CD8-positive, alpha-beta memory T cell (primary cell): ENCODE measurements around the gene UGT2B17. TPM values are rescaled to one million over a fixed set of nuclear protein-coding genes. Genes with fewer than 3 reads are reported as not detected.
"Not testable (repeated sequence)": the region's sequence is repeated elsewhere in the genome, so short reads cannot be mapped to it uniquely, and the experiment has no call there.

Experiments
- CTCF ChIA-PET: fragments of 350-600 bp; sonication (Branson Sonifier 250); formaldehyde crosslinking; loops from one replicate; lab custom pipeline; 2021; ENCODE audit warnings: antibody characterized with exemption; lab: Charles Lee
- POLR2A ChIA-PET: fragments of 350-600 bp; sonication (Branson Sonifier 250); formaldehyde crosslinking; loops from one replicate; lab custom pipeline; 2021; ENCODE audit warnings: antibody characterized with exemption; lab: Charles Lee
- DNase-seq, 5 donors: peaks; one replicate each; pipeline versions ENCODE4 v3.0.0 to v3.0.0-alpha.2; 2020 to 2022; ENCODE audit warnings: mixed read lengths in 1 of 5
- H3K27ac ChIP-seq: one replicate; pipeline ENCODE4 v1.7.0; 2013; ENCODE audit warnings: low read depth, mild to moderate bottlenecking, low read length, moderate library complexity
- H3K27me3 ChIP-seq: 2 replicates; pipeline ENCODE4 v1.7.0; 2013; ENCODE audit warnings: low read length, mild to moderate bottlenecking; ENCODE audit not compliant: insufficient read depth, poor library complexity, severe bottlenecking
- H3K36me3 ChIP-seq: 2 replicates; pipeline ENCODE4 v1.7.0; 2013; ENCODE audit warnings: mild to moderate bottlenecking, low read length, moderate library complexity; ENCODE audit not compliant: insufficient read depth
- H3K4me1 ChIP-seq: 2 replicates; pipeline ENCODE4 v1.7.0; 2013; ENCODE audit warnings: mild to moderate bottlenecking, low read length, moderate library complexity; ENCODE audit not compliant: insufficient read depth
- H3K4me3 ChIP-seq: 2 replicates; pipeline ENCODE4 v1.7.0; 2013; ENCODE audit warnings: mild to moderate bottlenecking, low read length
- H3K9me3 ChIP-seq: 2 replicates; pipeline ENCODE4 v1.7.0; 2013; ENCODE audit warnings: mild to moderate bottlenecking, low read length
- H3K27ac Mint-ChIP-seq, 8 donors: one replicate each; pipeline ENCODE4 v1.8.0; 2020 to 2021; ENCODE audit warnings: mixed read lengths in 8 of 8, mild to moderate bottlenecking in 6 of 8, inconsistent platforms in 3 of 8, moderate library complexity in 3 of 8
- H3K27me3 Mint-ChIP-seq, 2 donors: one replicate each; pipeline ENCODE4 v1.8.0; 2020 to 2021; ENCODE audit warnings: mixed read lengths in 2 of 2, mild to moderate bottlenecking in 1 of 2, moderate library complexity in 1 of 2
- H3K36me3 Mint-ChIP-seq, 3 donors: one replicate each; pipeline ENCODE4 v1.8.0; 2020 to 2021; ENCODE audit warnings: mixed read lengths in 3 of 3, inconsistent platforms in 1 of 3, mild to moderate bottlenecking in 1 of 3
- H3K4me1 Mint-ChIP-seq, 3 donors: one replicate each; pipeline ENCODE4 v1.8.0; 2020 to 2021; ENCODE audit warnings: mixed read lengths in 3 of 3, inconsistent platforms in 1 of 3, mild to moderate bottlenecking in 1 of 3
- H3K4me3 Mint-ChIP-seq, 7 donors: one replicate each; pipeline ENCODE4 v1.8.0; 2020 to 2021; ENCODE audit warnings: mixed read lengths in 7 of 7, mild to moderate bottlenecking in 6 of 7, moderate library complexity in 4 of 7, inconsistent platforms in 2 of 7
- H3K9me3 Mint-ChIP-seq, 5 donors: one replicate each; pipeline ENCODE4 v1.8.0; 2020 to 2022; ENCODE audit warnings: mixed read lengths in 5 of 5, mild to moderate bottlenecking in 3 of 5, moderate library complexity in 2 of 5, inconsistent platforms in 1 of 5
- polyA plus RNA-seq: library from polyadenylated mRNA; unstranded; fragments of 300-500 nt; fragmentation: Illumina TruSeq; gene quantifications from one replicate; pipeline ENCODE4 v1.2.3, GENCODE V29; 2021
- total RNA-seq, 2 experiments: library from RNA; stranded (reverse); gene quantifications; one replicate each; pipeline ENCODE4 v1.2.3, GENCODE V29; 2021

UGT2B17 gene
- total and polyA plus RNA-seq, 3 experiments from 2014 or later = not detected

GRCh38 chr4:68518889-68519288, 57.2 kb downstream of the UGT2B17 start:
- no peak overlapping the region for H3K4me3 ChIP-seq
- Mint-ChIP-seq H3K9me3 (no peaks in the 10 kb centered on the region), H3K36me3 (no peaks in the 10 kb centered on the region), H3K27ac (peak overlapping the region in 1 of 8 donors; percentile 11), H3K4me3 (no peak overlapping the region), H3K4me1 (no peaks in the 10 kb centered on the region), H3K27me3 (peaks cover 0 to 2% of the 10 kb centered on the region in 2 donors)
- CTCF ChIA-PET = no interaction called here
- H3K27ac ChIP-seq = no peak overlapping the region
- POLR2A ChIA-PET = no interaction called here
- no peaks in the 10 kb centered on the region for H3K9me3 ChIP-seq
- no peaks in the 10 kb centered on the region for H3K4me1 ChIP-seq
- H3K36me3 ChIP-seq = no peaks in the 10 kb centered on the region
- no peak for DNase-seq
- no peaks in the 10 kb centered on the region for H3K27me3 ChIP-seq

- H3K4me1 ChIP-seq, H3K27me3 Mint-ChIP-seq, CTCF ChIA-PET, H3K4me3 ChIP-seq, H3K36me3 Mint-ChIP-seq, H3K9me3 Mint-ChIP-seq, DNase-seq, H3K27ac ChIP-seq, H3K36me3 ChIP-seq, H3K9me3 ChIP-seq, H3K27me3 ChIP-seq, POLR2A ChIA-PET: not testable (repeated sequence)
- H3K4me3 Mint-ChIP-seq = peak overlapping the region in 1 of 7 donors; percentile 24
- H3K27ac Mint-ChIP-seq = peak overlapping the region in 1 of 8 donors; percentile 63
- H3K4me1 Mint-ChIP-seq = peaks cover 0 to 18% (median 6%) of the 10 kb centered on the region in 3 donors
Measured at GRCh38 chr4:68505452-68505851, 70.7 kb downstream of the UGT2B17 start.

- H3K27me3 Mint-ChIP-seq, POLR2A ChIA-PET, H3K27me3 ChIP-seq, H3K9me3 Mint-ChIP-seq, DNase-seq, CTCF ChIA-PET, H3K4me3 ChIP-seq, H3K27ac Mint-ChIP-seq, H3K36me3 Mint-ChIP-seq, H3K9me3 ChIP-seq, H3K27ac ChIP-seq, H3K36me3 ChIP-seq, H3K4me1 ChIP-seq: not testable (repeated sequence)
- H3K4me1 Mint-ChIP-seq = peaks cover 0 to 18% (median 6%) of the 10 kb centered on the region in 3 donors
- peak overlapping the region in 1 of 7 donors; percentile 72 for H3K4me3 Mint-ChIP-seq
Measured at GRCh38 chr4:68504836-68505235, 71.3 kb downstream of the UGT2B17 start.

- H3K27me3 Mint-ChIP-seq, H3K9me3 ChIP-seq, H3K27me3 ChIP-seq, H3K36me3 Mint-ChIP-seq, H3K27ac ChIP-seq, POLR2A ChIA-PET, H3K4me1 ChIP-seq, H3K4me3 ChIP-seq, H3K4me3 Mint-ChIP-seq, H3K9me3 Mint-ChIP-seq, DNase-seq, CTCF ChIA-PET, H3K36me3 ChIP-seq: not testable (repeated sequence)
- peaks cover 2 to 18% (median 8%) of the 10 kb centered on the region in 3 donors for H3K4me1 Mint-ChIP-seq
- peak overlapping the region in 1 of 8 donors; percentile 26 for H3K27ac Mint-ChIP-seq
Measured at GRCh38 chr4:68503462-68503861, 72.7 kb downstream of the UGT2B17 start.

GRCh38 chr4:68499021-68499420, 77.1 kb downstream of the UGT2B17 start:
- Histone ChIP-seq H3K27ac (no peak overlapping the region), H3K4me3 (no peak overlapping the region), H3K27me3 (no peaks in the 10 kb centered on the region), H3K9me3 (no peaks in the 10 kb centered on the region), H3K36me3 (no peaks in the 10 kb centered on the region), H3K4me1 (no peaks in the 10 kb centered on the region)
- Mint-ChIP-seq H3K36me3 (no peaks in the 10 kb centered on the region), H3K27ac (no peak overlapping the region), H3K27me3 (no peaks in the 10 kb centered on the region), H3K4me1 (peaks cover 6 to 13% (median 7%) of the 10 kb centered on the region in 3 donors), H3K4me3 (no peak overlapping the region), H3K9me3 (no peaks in the 10 kb centered on the region)
- ChIA-PET POLR2A (no interaction called here), CTCF (interaction anchor here (1.0 to 1.9 kb wide), 5 partner anchors 18 to 124 kb away, joined by 4 to 7 read pairs (median 5); no protein-coding TSS in a partner anchor)
- no peak for DNase-seq

GRCh38 chr4:68498413-68499007, 77.6 kb downstream of the UGT2B17 start:
- H3K9me3 ChIP-seq = no peaks in the 10 kb centered on the region
- H3K27ac Mint-ChIP-seq = no peak overlapping the region
- H3K27ac ChIP-seq = no peak overlapping the region
- H3K4me3 Mint-ChIP-seq = peak overlapping the region in 1 of 7 donors; percentile 1
- no peaks in the 10 kb centered on the region for H3K9me3 Mint-ChIP-seq
- POLR2A ChIA-PET = no interaction called here
- no peaks in the 10 kb centered on the region for H3K36me3 Mint-ChIP-seq
- no peaks in the 10 kb centered on the region for H3K36me3 ChIP-seq
- H3K4me1 Mint-ChIP-seq = peaks cover 5 to 13% (median 6%) of the 10 kb centered on the region in 3 donors
- H3K4me3 ChIP-seq = no peak overlapping the region
- no peaks in the 10 kb centered on the region for H3K27me3 Mint-ChIP-seq
- no peaks in the 10 kb centered on the region for H3K27me3 ChIP-seq
- CTCF ChIA-PET = interaction anchor here (0.9 to 1.9 kb wide), 6 partner anchors 17 to 305 kb away, joined by 3 to 7 read pairs (median 4); no protein-coding TSS in a partner anchor
- no peaks in the 10 kb centered on the region for H3K4me1 ChIP-seq
- DNase-seq = peak in 4 of 5 donors; percentile 35 to 65 (median 41)

- CTCF ChIA-PET = no interaction called here
- H3K27ac Mint-ChIP-seq = peak overlapping the region in 1 of 8 donors; percentile 54
Measured at GRCh38 chr4:68494688-68495087, 81.4 kb downstream of the UGT2B17 start.

GRCh38 chr4:68490826-68491457, 85.2 kb downstream of the UGT2B17 start:
- H3K9me3 Mint-ChIP-seq = no peaks in the 10 kb centered on the region
- H3K36me3 ChIP-seq = no peaks in the 10 kb centered on the region
- H3K4me1 Mint-ChIP-seq = peaks cover 3 to 20% (median 5%) of the 10 kb centered on the region in 3 donors
- no peak overlapping the region for H3K27ac Mint-ChIP-seq
- no peak overlapping the region for H3K4me3 Mint-ChIP-seq
- POLR2A ChIA-PET = no interaction called here
- no peak overlapping the region for H3K27ac ChIP-seq
- no peak overlapping the region for H3K4me3 ChIP-seq
- H3K27me3 ChIP-seq = no peaks in the 10 kb centered on the region
- H3K27me3 Mint-ChIP-seq = no peaks in the 10 kb centered on the region
- no peaks in the 10 kb centered on the region for H3K4me1 ChIP-seq
- H3K36me3 Mint-ChIP-seq = no peaks in the 10 kb centered on the region
- CTCF ChIA-PET = no interaction called here
- no peak for DNase-seq
- no peaks in the 10 kb centered on the region for H3K9me3 ChIP-seq

More at GRCh38 chr4:68494688-68495087, 81.4 kb downstream of the UGT2B17 start:
- H3K4me1 Mint-ChIP-seq = peaks cover 5 to 17% (median 6%) of the 10 kb centered on the region in 3 donors
- H3K36me3 ChIP-seq = no peaks in the 10 kb centered on the region
- no peaks in the 10 kb centered on the region for H3K9me3 ChIP-seq
- no peak overlapping the region for H3K4me3 Mint-ChIP-seq
- H3K9me3 Mint-ChIP-seq = no peaks in the 10 kb centered on the region
- no peaks in the 10 kb centered on the region for H3K4me1 ChIP-seq
- H3K27me3 Mint-ChIP-seq = no peaks in the 10 kb centered on the region
- no peak overlapping the region for H3K27ac ChIP-seq
- DNase-seq = no peak
- H3K4me3 ChIP-seq = no peak overlapping the region
- no peaks in the 10 kb centered on the region for H3K27me3 ChIP-seq
- no peaks in the 10 kb centered on the region for H3K36me3 Mint-ChIP-seq
- POLR2A ChIA-PET = no interaction called here
